NCI-H2227 (cell line): Measurements from ENCODE around the gene RAB8A.
"Not testable (repeated sequence)": the region's sequence is repeated elsewhere in the genome, so short reads cannot be mapped to it uniquely, and the experiment has no call there.

Source experiments
- DNase-seq: peaks from one replicate; lab custom pipeline; 2025; ENCODE audit not compliant: unreplicated experiment; lab: John Stamatoyannopoulos, UW

RAB8A gene

GRCh38 chr19:16111909-16112752 lies 442 bp downstream of the RAB8A start:
- DNase-seq: no peak

DNA sequence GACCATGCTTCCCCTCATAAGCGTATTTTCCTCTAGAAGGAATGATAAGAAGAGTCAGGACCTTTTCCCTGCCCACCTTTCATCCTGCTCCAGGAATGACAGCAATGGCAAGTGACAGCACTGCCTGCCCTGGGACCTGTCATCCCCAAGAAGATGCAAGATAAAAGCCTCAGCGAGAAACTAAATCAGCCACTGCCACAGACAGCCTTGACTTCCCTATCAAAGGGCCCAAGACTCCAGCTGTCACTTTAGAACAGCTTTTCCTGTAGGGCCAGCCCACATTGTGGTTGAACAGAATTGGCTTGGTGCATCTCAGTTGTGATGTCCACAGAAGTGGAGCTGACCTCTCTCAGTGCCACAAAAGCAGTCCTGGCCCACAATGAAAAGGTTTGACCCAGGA lies 1.1 kb downstream of the RAB8A start:
- DNase-seq: no peak

GRCh38 chr19:16113727-16114126 lies 2.0 kb downstream of the RAB8A start:
- no peak for DNase-seq

DNA sequence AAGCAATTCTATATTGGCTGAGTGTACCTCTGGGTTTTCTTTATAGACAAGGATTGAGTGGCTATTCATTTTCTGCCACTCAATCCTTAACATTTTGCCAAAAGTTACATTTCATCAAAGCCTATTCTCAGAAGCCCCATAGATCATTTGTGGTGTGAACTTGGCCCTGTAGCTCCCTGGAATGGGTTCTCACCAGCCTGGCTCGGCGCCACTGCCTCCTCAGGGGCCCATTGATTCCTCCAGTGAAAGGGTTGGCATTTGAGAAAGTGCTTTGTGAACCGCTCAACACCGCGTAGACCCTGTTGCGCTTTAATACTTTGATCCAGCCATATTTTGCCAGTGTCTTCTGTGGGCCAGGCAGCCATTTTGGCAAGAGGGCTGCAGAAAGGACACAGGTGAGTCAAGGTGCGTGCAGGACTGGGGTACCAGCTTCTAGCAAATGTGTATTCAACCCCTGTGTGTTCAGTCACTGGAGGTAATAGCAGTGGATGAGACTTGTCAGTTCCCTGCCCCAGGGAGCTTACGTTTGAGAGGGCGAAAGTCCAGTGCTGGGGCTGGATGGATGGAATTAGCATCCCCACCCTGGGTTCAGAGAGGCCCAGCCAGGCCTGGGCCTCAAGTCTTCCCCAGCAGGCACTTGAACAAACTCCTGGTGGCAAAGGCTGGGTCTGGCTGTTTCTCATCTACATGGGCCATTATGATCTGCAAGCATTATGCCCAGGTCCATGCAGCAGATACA lies 3.8 kb downstream of the RAB8A start:
- DNase-seq: no peak

DNA sequence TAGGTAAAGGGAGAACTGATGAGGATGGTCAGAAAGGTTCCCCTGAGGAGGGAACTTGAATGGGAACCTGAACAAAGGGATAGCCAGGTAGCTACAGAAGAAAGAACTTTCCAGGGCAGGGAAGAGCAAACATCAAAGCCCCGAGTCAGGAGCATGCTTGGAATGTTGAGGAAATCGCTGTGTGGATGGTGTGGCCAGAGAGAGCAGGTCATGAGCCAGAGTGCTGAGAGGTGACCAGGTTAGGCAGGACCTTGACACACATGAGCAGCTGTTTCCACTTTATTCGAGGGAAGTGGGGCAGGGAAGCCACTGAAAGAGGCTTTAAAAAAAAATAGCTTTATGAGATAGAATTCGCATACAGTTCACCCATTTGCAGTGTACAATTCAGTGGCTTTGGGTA lies 4.4 kb downstream of the RAB8A start:
- DNase-seq: no peak

DNA sequence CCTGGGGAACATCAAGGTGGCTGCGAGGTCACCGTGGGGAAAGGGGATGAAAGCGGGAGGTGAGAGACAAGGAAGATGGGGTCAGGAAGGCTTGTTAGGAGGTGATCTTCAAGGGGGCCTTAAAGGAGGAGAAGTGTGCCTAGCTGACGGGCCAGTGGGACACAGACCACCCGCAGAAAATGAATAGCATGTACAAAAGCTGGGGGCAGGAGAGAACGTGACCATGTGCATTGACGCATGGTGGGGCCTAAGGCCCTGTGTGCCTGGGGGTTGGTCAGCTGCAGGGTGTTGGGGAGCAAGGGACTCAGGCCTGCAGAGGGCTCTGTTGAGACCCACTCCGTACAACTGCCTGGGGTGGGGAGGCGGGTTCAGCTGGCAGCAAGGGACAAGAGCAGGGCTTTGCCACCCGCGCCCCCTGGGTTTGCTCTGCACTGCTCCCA lies 5.9 kb downstream of the RAB8A start:
- DNase-seq: no peak

DNA sequence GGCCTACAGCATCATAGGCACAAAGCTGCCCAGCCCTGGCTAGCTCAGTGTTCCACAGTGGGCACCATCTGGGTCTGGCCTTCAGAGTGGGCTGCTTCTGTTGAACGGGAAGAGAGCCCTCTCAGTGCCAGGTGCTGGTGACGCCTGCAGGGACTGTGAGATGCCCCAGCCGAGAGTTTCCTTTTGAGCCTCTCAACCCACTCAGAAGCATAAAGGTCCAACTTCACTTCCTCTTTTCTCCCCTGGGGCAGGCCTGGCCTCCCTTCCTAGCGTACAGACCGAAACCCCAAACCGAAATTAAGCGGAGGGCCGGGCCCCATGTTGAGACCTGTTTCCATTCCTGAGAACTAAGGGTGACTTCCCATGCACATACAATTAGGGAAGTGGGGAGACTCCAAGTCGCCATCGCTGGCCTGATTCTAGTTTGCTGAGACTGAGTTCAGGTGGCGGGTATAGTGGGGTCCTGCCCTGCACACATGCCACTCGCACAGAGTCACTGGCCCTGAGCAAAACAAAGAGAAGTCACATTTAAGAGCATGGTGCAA lies 6.9 kb downstream of the RAB8A start:
- DNase-seq: no peak

GRCh38 chr19:16119075-16119857 lies 7.6 kb downstream of the RAB8A start:
- not testable (repeated sequence) for DNase-seq

GRCh38 chr19:16121141-16121540 lies 9.5 kb downstream of the RAB8A start:
- DNase-seq: no peak

- no peak for DNase-seq
Observed at GRCh38 chr19:16121967-16122366, 10.3 kb downstream of the RAB8A start.

- no peak for DNase-seq
Observed at GRCh38 chr19:16124953-16125352, 13.3 kb downstream of the RAB8A start.

DNA sequence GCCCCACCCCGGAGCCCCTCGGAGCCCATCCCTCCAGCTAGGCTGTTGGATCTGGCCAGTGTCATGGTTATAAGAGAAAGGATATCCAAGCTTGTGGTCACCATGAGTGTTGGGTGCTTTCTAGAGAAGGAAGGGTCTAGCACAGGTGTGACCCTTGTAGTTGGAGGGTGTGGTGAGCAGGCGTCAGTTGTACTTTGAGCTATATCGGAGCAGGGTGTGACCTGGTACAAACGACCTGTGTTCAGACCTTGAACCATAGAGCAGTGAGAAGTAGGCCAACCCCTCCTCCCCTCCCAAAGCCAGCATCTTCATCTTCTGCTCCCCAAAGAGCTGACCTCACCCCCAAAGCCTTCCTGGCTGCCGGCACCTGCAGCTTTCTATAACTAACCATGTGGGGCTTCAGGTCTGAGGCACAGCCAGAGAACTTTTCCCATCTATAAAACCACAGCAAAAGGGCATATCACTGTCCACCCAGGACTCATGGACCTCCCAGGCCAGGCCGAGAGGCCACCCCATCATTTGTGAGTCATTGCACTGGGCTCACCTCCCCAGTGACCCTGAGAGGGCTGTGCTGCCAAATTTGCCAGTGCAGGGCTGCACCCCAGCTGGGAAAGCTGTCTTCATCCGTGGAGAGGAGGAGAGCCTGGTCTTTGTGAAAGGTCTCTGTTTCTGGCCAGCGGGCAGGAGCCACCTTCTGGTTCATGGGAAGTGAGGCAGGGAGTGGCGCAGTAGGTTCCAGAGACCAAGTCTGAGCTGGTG lies 14.2 kb downstream of the RAB8A start:
- DNase-seq: no peak

GRCh38 chr19:16127080-16127479 lies 15.4 kb downstream of the RAB8A start:
- no peak for DNase-seq

GRCh38 chr19:16127776-16128371 lies 16.2 kb downstream of the RAB8A start:
- DNase-seq: no peak

DNA sequence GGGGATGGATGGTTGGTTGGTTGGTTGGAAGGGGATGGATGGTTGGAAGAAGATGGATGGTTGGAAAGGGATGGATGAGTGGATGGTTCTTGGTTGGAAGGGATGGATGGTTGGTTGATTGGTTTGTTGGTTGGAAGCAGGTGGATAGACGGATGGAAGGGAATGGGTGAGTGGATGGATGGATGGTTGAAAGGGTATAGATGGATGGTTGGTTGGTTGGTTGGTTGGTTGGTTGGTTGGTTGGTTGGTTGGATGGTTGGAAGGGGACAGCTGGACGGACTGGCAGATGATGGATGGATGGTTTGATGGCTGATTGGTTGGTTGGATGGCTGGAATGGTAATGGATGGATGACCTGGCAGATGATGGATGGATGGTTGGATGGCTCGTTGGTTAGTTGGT lies 20.0 kb downstream of the RAB8A start:
- DNase-seq: no peak

- no peak for DNase-seq
Observed at GRCh38 chr19:16133818-16134217, 22.1 kb downstream of the RAB8A start.

GRCh38 chr19:16134510-16134909 lies 22.8 kb downstream of the RAB8A start:
- DNase-seq: no peak

DNA sequence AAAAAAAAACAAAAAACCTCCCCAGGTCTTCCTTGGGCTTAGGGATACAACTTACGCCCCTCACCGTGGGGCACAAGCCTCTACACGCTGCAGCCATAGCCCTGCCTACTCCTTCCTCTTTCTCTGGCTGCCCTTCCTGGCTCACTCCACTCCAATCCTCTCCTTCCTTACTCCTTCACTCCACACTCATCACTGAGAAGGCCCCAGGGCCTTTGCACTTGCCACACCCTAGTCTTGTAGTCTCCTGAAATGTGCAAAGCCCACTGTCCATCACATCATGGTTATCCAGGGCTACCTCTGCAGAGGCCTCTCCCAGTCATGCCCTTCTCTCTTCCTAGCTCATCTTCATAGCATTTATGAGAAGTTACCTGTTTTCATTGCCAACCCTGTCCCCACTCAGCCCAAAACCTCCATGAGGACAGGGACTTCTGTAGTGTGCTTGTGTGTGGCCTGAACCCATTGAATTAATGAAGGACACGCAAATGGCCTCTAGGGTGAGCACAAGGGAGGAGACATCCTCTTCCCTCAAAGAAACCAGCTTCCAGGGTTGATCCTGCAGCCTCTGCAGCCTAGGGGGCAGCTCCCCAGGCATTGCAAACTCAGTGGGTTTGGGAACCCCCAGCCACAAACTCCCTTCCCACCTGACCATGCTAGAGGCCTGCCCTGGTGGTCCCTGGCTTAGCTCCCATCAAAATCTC lies 23.9 kb downstream of the RAB8A start:
- no peak for DNase-seq

DNA sequence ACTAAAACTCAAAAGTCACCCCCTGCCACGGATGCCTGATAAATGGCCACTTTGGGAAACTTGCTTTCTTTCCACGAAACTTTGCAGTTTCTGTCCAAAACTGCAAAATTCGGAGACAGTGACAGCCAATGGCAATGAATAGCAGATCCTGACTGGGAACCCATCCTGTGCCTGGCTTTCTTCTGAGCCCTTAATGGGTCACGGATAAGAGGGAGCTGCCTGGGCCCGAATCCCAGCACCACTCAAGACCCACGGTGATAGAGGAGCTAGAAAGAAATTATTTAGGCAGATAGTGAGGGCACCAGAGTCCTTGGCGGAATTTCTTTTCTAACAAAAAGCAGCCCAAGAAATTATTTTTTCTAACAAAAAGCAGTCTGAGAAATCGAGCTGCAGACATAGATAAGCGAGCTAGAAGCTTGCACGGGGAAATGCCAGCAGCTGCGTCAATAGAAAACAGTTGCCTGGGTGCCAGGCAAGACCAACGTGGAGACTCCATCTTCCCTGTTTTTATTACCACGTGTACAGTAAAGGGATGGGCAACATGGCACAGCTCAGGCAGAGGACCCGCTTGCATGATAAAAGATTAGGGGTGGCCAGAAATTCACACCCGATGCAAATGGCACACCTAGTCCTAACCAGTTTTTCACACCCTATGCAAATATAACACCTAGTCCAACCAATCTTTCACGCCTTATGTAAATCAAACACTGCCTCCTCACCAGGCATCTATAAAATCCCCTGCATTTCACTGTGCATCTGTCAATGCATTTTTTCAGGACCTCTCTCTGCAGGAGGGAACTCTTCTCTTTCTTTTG lies 24.7 kb downstream of the RAB8A start:
- DNase-seq: no peak
